ENCODE data around the gene HOXB4.

GRCh38 chr17:48608494-48608834 lies 30.3 kb upstream of the HOXB4 start:
- no peak for TF ChIP-seq POLR2A (IDR thresholded peaks at IDR 0.05)
- TF ChIP-seq CTCF (IDR thresholded peaks at IDR 0.05) = no peak

All from adrenal gland (tissue), 5 donors.